Measurements from ENCODE around the gene ACTC1. TPM values are rescaled to one million over a fixed set of nuclear protein-coding genes. Genes with fewer than 3 reads are reported as not detected.

Gene ACTC1
- polyA plus RNA-seq, 1 experiment = 0.46 TPM

- POLR2A ChIA-PET = no interaction called here
- no peak overlapping the region for H3K27ac ChIP-seq (ENCODE audit: low read depth, low read length)
Measured at GRCh38 chr15:34793901-34794300, 1.4 kb downstream of the ACTC1 start.

GRCh38 chr15:34793071-34793470 lies 2.3 kb downstream of the ACTC1 start:
- no peak overlapping the region for H3K27ac ChIP-seq (ENCODE audit: low read depth, low read length)
- no peak overlapping the region for H3K4me3 ChIP-seq (ENCODE audit: low read depth, low read length)
- peaks cover 3% of the 10 kb centered on the region; the same call in 1 of the 2 replicates for H3K9me3 ChIP-seq (ENCODE audit: control insufficient read depth, insufficient read depth, low read length)
- POLR2A ChIA-PET = no interaction called here
- CTCF ChIA-PET = no interaction called here
- DNase-seq (ENCODE audit: low read depth, low spot score) = no peak
- peaks cover 3% of the 10 kb centered on the region for H3K27me3 ChIP-seq (ENCODE audit: control insufficient read depth, insufficient read depth, low read length)
- no peak for TF ChIP-seq CTCF (IDR thresholded peaks at IDR 0.05; ENCODE audit: low read depth, low read length)

More at GRCh38 chr15:34793901-34794300, 1.4 kb downstream of the ACTC1 start:
- H3K27me3 ChIP-seq (ENCODE audit: control insufficient read depth, insufficient read depth, low read length) = peaks cover 3% of the 10 kb centered on the region
- CTCF ChIA-PET = no interaction called here
- TF ChIP-seq CTCF (IDR thresholded peaks at IDR 0.05; ENCODE audit: low read depth, low read length) = no peak
- peaks cover 3% of the 10 kb centered on the region; the same call in 1 of the 2 replicates for H3K9me3 ChIP-seq (ENCODE audit: control insufficient read depth, insufficient read depth, low read length)
- H3K4me3 ChIP-seq (ENCODE audit: low read depth, low read length) = no peak overlapping the region
- DNase-seq (ENCODE audit: low read depth, low spot score) = no peak

GRCh38 chr15:34791701-34792100 lies 3.6 kb downstream of the ACTC1 start:
- TF ChIP-seq CTCF (IDR thresholded peaks at IDR 0.05; ENCODE audit: low read depth, low read length) = no peak
- Histone ChIP-seq H3K27me3 (ENCODE audit: control insufficient read depth, insufficient read depth, low read length) (peaks cover 3% of the 10 kb centered on the region), H3K27ac (ENCODE audit: low read depth, low read length) (no peak overlapping the region), H3K4me3 (ENCODE audit: low read depth, low read length) (no peak overlapping the region), H3K9me3 (ENCODE audit: control insufficient read depth, insufficient read depth, low read length) (peaks cover 3% of the 10 kb centered on the region; the same call in 1 of the 2 replicates)
- no peak for DNase-seq (ENCODE audit: low read depth, low spot score)
- ChIA-PET CTCF (interaction anchor here (1.5 kb wide), 1 partner anchor 83 kb away, joined by 4 read pairs; no protein-coding TSS in a partner anchor), POLR2A (no interaction called here)

- H3K27me3 ChIP-seq (ENCODE audit: control insufficient read depth, insufficient read depth, low read length) = peaks cover 3% of the 10 kb centered on the region
- no peak for TF ChIP-seq CTCF (IDR thresholded peaks at IDR 0.05; ENCODE audit: low read depth, low read length)
- H3K4me3 ChIP-seq (ENCODE audit: low read depth, low read length) = no peak overlapping the region
- no peak overlapping the region for H3K27ac ChIP-seq (ENCODE audit: low read depth, low read length)
- no peaks in the 10 kb centered on the region; the same call in 1 of the 2 replicates for H3K9me3 ChIP-seq (ENCODE audit: control insufficient read depth, insufficient read depth, low read length)
- ChIA-PET POLR2A (no interaction called here), CTCF (interaction anchor here (1.5 kb wide), 1 partner anchor 81 kb away, joined by 4 read pairs; no protein-coding TSS in a partner anchor)
- DNase-seq (ENCODE audit: low read depth, low spot score) = no peak
Measured at GRCh38 chr15:34790121-34790520, 5.2 kb downstream of the ACTC1 start.

GRCh38 chr15:34789326-34789725 lies 6.0 kb downstream of the ACTC1 start:
- CTCF ChIA-PET = no interaction called here

More at GRCh38 chr15:34789326-34789725, 6.0 kb downstream of the ACTC1 start:
- POLR2A ChIA-PET = no interaction called here
- Histone ChIP-seq H3K4me3 (ENCODE audit: low read depth, low read length) (no peak overlapping the region), H3K27ac (ENCODE audit: low read depth, low read length) (no peak overlapping the region), H3K27me3 (ENCODE audit: control insufficient read depth, insufficient read depth, low read length) (peaks cover 3% of the 10 kb centered on the region), H3K9me3 (ENCODE audit: control insufficient read depth, insufficient read depth, low read length) (no peaks in the 10 kb centered on the region)
- TF ChIP-seq CTCF (IDR thresholded peaks at IDR 0.05; ENCODE audit: low read depth, low read length) = no peak
- DNase-seq (ENCODE audit: low read depth, low spot score) = no peak

Data from AG04450 (cell line).